G401 (cell line): Measurements from ENCODE around the gene CNTN4. TPM values are rescaled to one million over a fixed set of nuclear protein-coding genes. Genes with fewer than 3 reads are reported as not detected.

ENCODE experiments used
- DNase-seq: peaks from one replicate; pipeline ENCODE4 v3.0.0-alpha.2; 2015; ENCODE audit warnings: low spot score
- in situ Hi-C: cut with HindIII; loops from 2 replicates; pipeline ENCODE4 v1.10.0; 2016; ENCODE audit warnings: low sequenced_read_pairs, mixed read lengths
- total RNA-seq: library from RNA; depleted of rRNA; stranded (reverse); fragments of >200 nt; shearing (Covaris generic); gene quantifications from 2 replicates; pipeline ENCODE4 v1.2.3, GENCODE V29; 2014

The CNTN4 gene
- total RNA-seq, 1 experiment from 2014 or later, result not detected

- in situ Hi-C loops, result no loop called here
- no peak for DNase-seq
These were observed 42.8 kb downstream of the CNTN4 start for GRCh38 chr3:2141482-2141881.

- peak; percentile 45 for DNase-seq
- in situ Hi-C loops, result no loop called here
These were observed 50.1 kb downstream of the CNTN4 start for GRCh38 chr3:2148561-2149340.

- in situ Hi-C loops, result no loop called here
- no peak for DNase-seq
These were observed 54.4 kb downstream of the CNTN4 start for GRCh38 chr3:2153053-2153452.

GRCh38 chr3:2153547-2153946, 54.9 kb downstream of the CNTN4 start:
- in situ Hi-C loops, result no loop called here
- no peak for DNase-seq

GRCh38 chr3:2154621-2155020, 56.0 kb downstream of the CNTN4 start:
- in situ Hi-C loops, result no loop called here
- DNase-seq, result no peak

GRCh38 chr3:2156244-2156847, 57.7 kb downstream of the CNTN4 start:
- in situ Hi-C loops, result no loop called here

GRCh38 chr3:2158828-2159227, 60.2 kb downstream of the CNTN4 start:
- in situ Hi-C loops, result no loop called here
- no peak for DNase-seq

More at GRCh38 chr3:2156244-2156847, 57.7 kb downstream of the CNTN4 start:
- no peak for DNase-seq

- no peak for DNase-seq
- in situ Hi-C loops, result no loop called here
These were observed 67.9 kb downstream of the CNTN4 start for GRCh38 chr3:2166552-2166951.

GRCh38 chr3:2172561-2173171, 74.0 kb downstream of the CNTN4 start:
- in situ Hi-C loops, result no loop called here
- peak; percentile 64 for DNase-seq

GRCh38 chr3:2180634-2181033, 82.0 kb downstream of the CNTN4 start:
- in situ Hi-C loops, result no loop called here
- DNase-seq, result no peak

- peak; percentile 24 for DNase-seq
- in situ Hi-C loops, result no loop called here
These were observed 100.2 kb downstream of the CNTN4 start for GRCh38 chr3:2198776-2199279.

- in situ Hi-C loops, result no loop called here
- DNase-seq, result no peak
These were observed 105.4 kb downstream of the CNTN4 start for GRCh38 chr3:2204054-2204453.

- no peak for DNase-seq
- in situ Hi-C loops, result no loop called here
These were observed 107.0 kb downstream of the CNTN4 start for GRCh38 chr3:2205692-2206091.

GRCh38 chr3:2206536-2206935, 107.9 kb downstream of the CNTN4 start:
- in situ Hi-C loops, result no loop called here

GRCh38 chr3:2211568-2211967, 112.9 kb downstream of the CNTN4 start:
- DNase-seq, result no peak
- in situ Hi-C loops, result no loop called here

More at GRCh38 chr3:2206536-2206935, 107.9 kb downstream of the CNTN4 start:
- no peak for DNase-seq

GRCh38 chr3:2212206-2212605, 113.5 kb downstream of the CNTN4 start:
- no peak for DNase-seq

GRCh38 chr3:2218375-2218774, 119.7 kb downstream of the CNTN4 start:
- in situ Hi-C loops, result no loop called here
- DNase-seq, result no peak

More at GRCh38 chr3:2212206-2212605, 113.5 kb downstream of the CNTN4 start:
- in situ Hi-C loops, result no loop called here

- no peak for DNase-seq
- in situ Hi-C loops, result no loop called here
These were observed 120.2 kb downstream of the CNTN4 start for GRCh38 chr3:2218816-2219215.

GRCh38 chr3:2236203-2236602, 137.5 kb downstream of the CNTN4 start:
- in situ Hi-C loops, result no loop called here
- no peak for DNase-seq

- in situ Hi-C loops, result no loop called here
- DNase-seq, result no peak
These were observed 145.5 kb downstream of the CNTN4 start for GRCh38 chr3:2244137-2244536.
